CD4-positive, alpha-beta T cell (primary cell): ENCODE results near the gene ZSCAN16. TPM values are rescaled to one million over a fixed set of nuclear protein-coding genes. Genes with fewer than 3 reads are reported as not detected.

Experiments used
- ATAC-seq: fragments of 200-7000 bp; cut with Tn5 transposase; one replicate; pipeline ENCODE4 v1.10.0; 2022; ENCODE audit warnings: mild to moderate bottlenecking; ENCODE audit not compliant: poor library complexity
- CTCF ChIA-PET: fragments of 350-600 bp; sonication (Branson Sonifier 250); formaldehyde crosslinking; loops from one replicate; lab custom pipeline; 2021; ENCODE audit warnings: antibody characterized with exemption, inconsistent platforms; lab: Charles Lee
- POLR2A ChIA-PET: fragments of 350-600 bp; sonication (Branson Sonifier 250); formaldehyde crosslinking; loops from one replicate; lab custom pipeline; 2021; ENCODE audit warnings: antibody characterized with exemption, inconsistent platforms; lab: Charles Lee
- DNase-seq, 14 experiments: peaks; one replicate each; pipeline ENCODE4 v3.0.0-alpha.2; 2013 to 2020; ENCODE audit warnings: mixed read lengths in 2 of 14
- H3K27ac ChIP-seq, 2 donors: one replicate each; pipeline versions ENCODE4 v1.5.1 to v1.7.0; 2013; ENCODE audit warnings: low read length in 2 of 2, low read depth in 1 of 2, mild to moderate bottlenecking in 1 of 2
- H3K27me3 ChIP-seq, 2 experiments: 1 replicate in 1 of 2; 2 replicates in 1 of 2; pipeline versions ENCODE4 v1.6.1 to v1.7.0; 2013; ENCODE audit warnings: low read length in 2 of 2, control low read depth in 1 of 2, mild to moderate bottlenecking in 1 of 2, moderate library complexity in 1 of 2; ENCODE audit not compliant: insufficient read depth in 2 of 2, control insufficient read depth in 1 of 2
- H3K36me3 ChIP-seq: one replicate; pipeline ENCODE4 v1.6.1; 2013; ENCODE audit warnings: low read length, control low read depth; ENCODE audit not compliant: insufficient read depth
- H3K4me1 ChIP-seq: one replicate; pipeline ENCODE4 v1.6.1; 2013; ENCODE audit warnings: low read length, control low read depth; ENCODE audit not compliant: insufficient read depth
- H3K4me3 ChIP-seq: one replicate; pipeline ENCODE4 v1.5.1; 2013; ENCODE audit warnings: mild to moderate bottlenecking, low read length, moderate library complexity
- H3K9me3 ChIP-seq, 2 experiments: 1 replicate in 1 of 2; 2 replicates in 1 of 2; pipeline versions ENCODE4 v1.6.1 to v1.7.0; 2013; ENCODE audit warnings: low read length in 2 of 2, mild to moderate bottlenecking in 2 of 2, control low read depth in 1 of 2, moderate library complexity in 1 of 2; ENCODE audit not compliant: control insufficient read depth in 1 of 2, insufficient read depth in 1 of 2
- H3K27ac Mint-ChIP-seq: one replicate; pipeline ENCODE4 v1.8.0; 2020; ENCODE audit warnings: mixed read lengths
- H3K27me3 Mint-ChIP-seq: one replicate; pipeline ENCODE4 v1.8.0; 2021; ENCODE audit warnings: mixed read lengths
- H3K36me3 Mint-ChIP-seq: one replicate; pipeline ENCODE4 v1.8.0; 2021; ENCODE audit warnings: low read depth, mixed read lengths
- H3K4me1 Mint-ChIP-seq: one replicate; pipeline ENCODE4 v1.8.0; 2021; ENCODE audit warnings: low read depth, mixed read lengths
- H3K4me3 Mint-ChIP-seq: one replicate; pipeline ENCODE4 v1.8.0; 2020; ENCODE audit warnings: mild to moderate bottlenecking, mixed read lengths
- H3K9me3 Mint-ChIP-seq: one replicate; pipeline ENCODE4 v1.8.0; 2020; ENCODE audit warnings: mixed read lengths
- CTCF ChIP-seq: fragments of 200-600 bp; IDR thresholded peaks from one replicate; pipeline ENCODE4 v1.8.0; 2022; ENCODE audit warnings: antibody characterized with exemption, mild to moderate bottlenecking
- intact Hi-C, 2 experiments: fragments of 100-400 bp; cut with DNase I in 1 of 2; cut with micrococcal nuclease in 1 of 2; formaldehyde crosslinking; loops; one replicate each; pipeline versions ENCODE4 v1.15.1 to v1.9.0; 2023 to 2025; cut with DNase I, micrococcal nuclease
- total RNA-seq, 174 experiments: library from RNA in 2 of 174; stranded (reverse) in 2 of 174; gene quantifications; one replicate each; pipeline ENCODE4 v1.2.3 and lab custom pipeline; 2021 to 2026

The ZSCAN16 gene
- total RNA-seq, 2 experiments from 2014 or later = 7.3 to 7.4 TPM

- no peaks in the 10 kb centered on the region for H3K9me3 ChIP-seq
- ChIA-PET CTCF (interaction anchor here (0.8 to 2.3 kb wide), 4 partner anchors 17 to 231 kb away, joined by 3 to 7 read pairs (median 4); partner anchors contain the start of gene ZKSCAN8), POLR2A (interaction anchor here (1.0 to 3.0 kb wide), 8 partner anchors 12 to 231 kb away, joined by 3 to 71 read pairs (median 6); partner anchors contain the start of genes ZKSCAN3, ZKSCAN8 and ZSCAN26)
- intact Hi-C loops = loop anchor here (1.0 kb wide), 3 partner anchors 12 to 44 kb away; partner anchors contain the start of gene ZKSCAN8 (in 2 of the 2)
- TF ChIP-seq CTCF = no peak
- peaks cover 20% of the 10 kb centered on the region for H3K4me1 ChIP-seq
- Mint-ChIP-seq H3K4me1 (peaks cover 58% of the 10 kb centered on the region), H3K9me3 (no peaks in the 10 kb centered on the region), H3K27ac (peak overlapping the region; percentile 95), H3K27me3 (no peaks in the 10 kb centered on the region), H3K36me3 (peaks cover 54% of the 10 kb centered on the region), H3K4me3 (peak overlapping the region; percentile 83)
- ATAC-seq (peak; percentile 79), DNase-seq (peak in 3 of 14 experiments; percentile 33 to 69 (median 66))
- no peaks in the 10 kb centered on the region for H3K27me3 ChIP-seq
- peak overlapping the region; percentile 84 to 91 for H3K27ac ChIP-seq
- peak overlapping the region; percentile 85 for H3K4me3 ChIP-seq
- H3K36me3 ChIP-seq = peaks cover 48% of the 10 kb centered on the region
Measured at GRCh38 chr6:28124971-28125353, 553 bp downstream of the ZSCAN16 start.

GRCh38 chr6:28125401-28125800 lies 992 bp downstream of the ZSCAN16 start:
- peaks cover 50% of the 10 kb centered on the region for H3K36me3 Mint-ChIP-seq
- peaks cover 58% of the 10 kb centered on the region for H3K4me1 Mint-ChIP-seq
- H3K9me3 Mint-ChIP-seq = no peaks in the 10 kb centered on the region
- DNase-seq = peak in 3 of 14 experiments; percentile 26 to 53 (median 48)
- peak overlapping the region; percentile 95 for H3K27ac Mint-ChIP-seq
- peak; percentile 30 for ATAC-seq
- no peak for TF ChIP-seq CTCF
- peaks cover 48% of the 10 kb centered on the region for H3K36me3 ChIP-seq
- intact Hi-C loops = loop anchor here in 1 of 2 experiments (1.0 kb wide), 3 partner anchors 12 to 44 kb away; partner anchors contain the start of gene ZKSCAN8
- no peaks in the 10 kb centered on the region for H3K9me3 ChIP-seq
- H3K4me1 ChIP-seq = peaks cover 20% of the 10 kb centered on the region
- H3K27me3 Mint-ChIP-seq = no peaks in the 10 kb centered on the region
- POLR2A ChIA-PET = interaction anchor here (0.9 to 3.0 kb wide), 10 partner anchors 11 to 287 kb away, joined by 3 to 71 read pairs (median 4); partner anchors contain the start of genes ZKSCAN3, ZKSCAN8 and ZSCAN26
- CTCF ChIA-PET = interaction anchor here (1.0 to 2.3 kb wide), 2 partner anchors 17 to 20 kb away, joined by 3 to 7 read pairs; partner anchors contain the start of gene ZKSCAN8
- H3K4me3 ChIP-seq = peak overlapping the region; percentile 85
- H3K27ac ChIP-seq = peak overlapping the region; percentile 84 to 91
- H3K4me3 Mint-ChIP-seq = peak overlapping the region; percentile 83
- no peaks in the 10 kb centered on the region for H3K27me3 ChIP-seq

- ChIA-PET POLR2A (no interaction called here), CTCF (interaction anchor here (1.0 to 3.1 kb wide), 2 partner anchors 9 to 222 kb away, joined by 3 to 10 read pairs; no protein-coding TSS in a partner anchor)
- Histone ChIP-seq H3K27me3 (no peaks in the 10 kb centered on the region), H3K4me1 (peaks cover 22% of the 10 kb centered on the region), H3K36me3 (peaks cover 24% of the 10 kb centered on the region), H3K27ac (no peak overlapping the region), H3K9me3 (no peaks in the 10 kb centered on the region), H3K4me3 (no peak overlapping the region)
- ATAC-seq (no peak), DNase-seq (peak in 4 of 14 experiments; percentile 30 to 71 (median 52))
- Mint-ChIP-seq H3K4me3 (peak overlapping the region; percentile 36), H3K27ac (peak overlapping the region; percentile 72), H3K9me3 (no peaks in the 10 kb centered on the region), H3K4me1 (peaks cover 62% of the 10 kb centered on the region), H3K36me3 (peaks cover 34% of the 10 kb centered on the region), H3K27me3 (no peaks in the 10 kb centered on the region)
- peak; percentile 32 for TF ChIP-seq CTCF
- intact Hi-C loops = loop anchor here (1.0 to 10.0 kb wide), 5 partner anchors 49 to 551 kb away; partner anchors contain the start of genes ZNF165 (in 1 of the 2) and ZSCAN12 (in 1 of the 2)
Measured at GRCh38 chr6:28134015-28134414, 9.6 kb downstream of the ZSCAN16 start.
